D341Med (cell line): ENCODE data around the gene MYL6B.
A peak's percentile ranks its signal among the peaks of the same experiment; 100 is the strongest.
"Not testable (repeated sequence)": the region's sequence is repeated elsewhere in the genome, so short reads cannot be mapped to it uniquely, and the experiment has no call there.

ENCODE experiments used
- DNase-seq: peaks from one replicate; pipeline ENCODE4 v3.0.0; 2012; ENCODE audit warnings: low spot score

MYL6B gene

GRCh38 chr12:56153678-56154065, 1.3 kb downstream of the MYL6B start:
- DNase-seq: no peak

DNA sequence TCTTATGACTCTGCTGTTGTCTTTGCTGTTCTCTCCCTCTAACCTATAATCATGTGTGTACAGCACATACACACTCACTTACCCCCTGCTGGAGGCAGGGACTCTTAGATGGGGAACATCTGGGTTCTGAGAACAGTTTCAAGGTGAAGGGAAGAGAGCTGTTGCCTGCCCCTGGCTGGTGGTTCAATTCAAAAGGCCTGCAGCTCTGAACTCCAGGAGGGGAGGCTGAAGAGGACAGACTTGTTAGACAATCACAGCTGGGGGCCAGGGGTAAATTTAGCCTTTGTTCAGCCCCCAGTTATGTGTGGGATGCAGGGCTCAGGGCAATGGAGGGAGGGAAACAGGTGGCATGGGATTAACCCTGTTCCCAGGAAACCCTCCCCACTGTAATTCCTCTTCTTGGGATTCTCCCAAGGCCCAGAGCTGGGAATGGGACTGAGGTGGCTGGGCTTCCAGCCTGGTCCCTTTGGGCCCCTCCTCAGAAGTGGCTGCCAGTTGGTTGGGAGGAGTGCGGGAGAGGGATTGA, 1.9 kb downstream of the MYL6B start:
- peak; percentile 55 for DNase-seq

DNA sequence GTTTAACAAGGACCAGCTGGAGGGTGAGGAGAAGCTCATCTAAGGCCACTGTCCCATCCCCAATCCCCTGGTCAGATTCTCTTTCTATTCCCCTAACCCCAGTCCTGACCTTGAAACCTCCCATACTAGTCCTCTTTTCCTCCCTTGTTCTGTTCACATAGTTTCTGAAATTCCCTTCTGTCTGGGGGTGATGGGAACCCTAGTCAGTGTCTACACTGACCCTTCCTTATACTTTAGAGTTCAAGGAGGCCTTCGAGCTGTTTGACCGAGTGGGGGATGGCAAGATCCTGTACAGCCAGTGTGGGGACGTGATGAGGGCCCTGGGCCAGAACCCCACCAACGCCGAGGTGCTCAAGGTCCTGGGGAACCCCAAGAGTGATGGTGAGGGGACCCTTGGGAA, 2.4 kb downstream of the MYL6B start:
- no peak for DNase-seq

DNA sequence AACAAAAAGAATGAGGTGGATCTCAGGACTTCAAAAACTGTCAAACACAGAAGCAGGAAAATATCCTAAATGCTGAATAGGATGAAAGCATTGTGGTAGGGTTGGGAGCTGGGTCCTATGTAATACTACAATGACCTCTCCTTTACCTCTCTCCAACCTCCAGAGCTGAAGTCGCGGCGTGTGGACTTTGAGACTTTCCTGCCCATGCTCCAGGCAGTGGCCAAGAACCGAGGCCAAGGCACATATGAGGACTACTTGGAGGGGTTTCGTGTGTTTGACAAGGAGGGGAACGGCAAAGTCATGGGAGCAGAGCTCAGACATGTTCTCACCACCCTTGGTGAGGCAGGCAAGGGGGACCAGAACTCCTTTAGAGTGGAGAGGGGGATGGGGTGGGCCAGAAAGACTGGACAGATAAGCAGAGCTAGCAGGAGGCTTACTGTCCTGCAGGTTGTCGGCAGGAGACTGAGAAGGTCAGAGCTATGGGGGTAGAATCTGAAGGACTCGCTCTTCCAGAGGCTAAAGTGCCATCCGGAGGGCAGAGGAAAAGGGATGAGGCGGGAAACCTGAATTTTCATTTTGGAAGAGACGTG, 3.0 kb downstream of the MYL6B start:
- no peak for DNase-seq

- not testable (repeated sequence) for DNase-seq
Observed at GRCh38 chr12:56156464-56157200, 4.2 kb downstream of the MYL6B start.

DNA sequence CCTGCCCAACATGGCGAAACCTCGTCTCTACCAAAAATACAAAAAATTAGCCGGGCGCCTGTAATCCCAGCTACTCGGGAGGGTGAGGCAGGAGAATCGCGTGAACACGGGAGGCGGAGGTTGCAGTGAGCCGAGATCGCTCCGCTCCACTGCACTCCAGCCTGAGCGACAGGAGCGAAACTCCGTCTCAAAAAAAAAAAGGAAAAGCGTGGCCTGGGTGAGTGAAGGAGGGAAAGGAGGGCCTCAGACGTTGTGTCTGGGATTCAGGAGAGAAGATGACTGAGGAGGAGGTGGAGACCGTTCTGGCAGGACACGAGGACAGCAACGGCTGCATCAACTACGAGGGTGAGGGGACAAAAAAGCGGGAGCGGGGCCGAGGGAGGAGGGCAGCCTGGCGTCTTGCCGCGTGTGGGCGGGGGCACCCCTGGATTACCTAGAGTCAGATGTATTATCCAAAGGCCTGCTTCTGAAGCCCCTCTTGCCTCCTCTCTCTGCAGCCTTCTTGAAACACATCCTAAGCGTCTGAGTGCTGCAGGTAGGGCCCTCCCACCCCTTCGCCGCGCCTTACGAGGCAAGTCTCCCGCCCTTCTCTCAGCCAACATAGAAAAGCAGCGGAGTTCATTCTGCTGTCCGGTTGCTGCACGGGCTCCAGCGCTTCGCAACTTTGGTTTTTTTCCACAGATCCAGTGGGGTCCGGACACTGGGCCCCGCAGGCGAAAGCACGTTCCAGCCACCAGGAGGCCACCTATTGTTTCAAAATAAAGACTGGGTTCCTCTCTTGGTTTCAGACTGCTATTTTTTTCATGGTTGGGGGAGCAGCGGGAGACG, 5.0 kb downstream of the MYL6B start:
- peak; percentile 71 for DNase-seq

DNA sequence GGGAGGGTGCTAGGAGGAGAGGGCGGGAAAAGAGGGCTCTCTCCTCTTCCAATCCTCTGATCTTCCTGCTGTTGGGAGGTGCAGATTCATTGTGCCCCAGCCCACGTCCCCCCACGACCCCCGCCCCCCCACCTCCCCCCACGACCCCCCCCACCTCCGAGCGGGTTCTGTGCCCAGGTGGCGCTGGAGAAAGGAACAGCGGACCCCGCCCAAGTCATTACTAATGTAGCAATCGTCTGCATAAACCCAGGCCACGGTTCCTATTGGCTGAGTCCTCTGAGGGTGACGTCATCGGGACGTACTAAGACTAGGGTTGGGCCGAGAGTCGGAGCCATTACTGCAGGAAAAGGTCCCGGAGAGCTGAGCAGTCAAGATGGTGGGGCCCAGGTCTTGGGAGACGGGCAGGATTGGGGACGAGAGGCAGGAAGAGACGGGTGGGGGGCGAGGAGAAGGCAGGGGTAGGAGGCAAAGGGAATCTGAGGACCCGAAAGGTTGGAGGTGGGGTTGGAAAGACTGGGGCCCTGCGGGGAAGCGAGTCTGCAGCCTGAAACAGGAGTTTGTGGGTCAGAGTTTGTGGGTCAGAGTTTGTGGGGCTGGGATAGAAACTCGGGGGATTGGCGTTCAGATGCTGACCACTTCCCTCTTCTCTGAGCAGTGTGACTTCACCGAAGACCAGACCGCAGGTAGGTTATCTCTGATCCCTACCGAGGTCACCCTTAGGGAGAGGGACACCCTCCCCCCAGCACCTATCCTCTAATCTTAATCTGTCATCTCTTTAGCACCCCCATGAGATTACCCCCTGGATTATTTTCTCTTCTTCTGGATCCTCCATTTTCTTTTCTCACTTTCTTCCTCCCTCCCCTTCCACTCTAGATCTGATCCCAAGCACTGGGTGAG, 5.9 kb downstream of the MYL6B start, which contains the start of gene MYL6:
Gene MYL6, plus strand, starts transcription at position 331 of the 897 bp plus-strand sequence. Its CDS starts 43 bp downstream, at position 374.
- DNase-seq: peak; percentile 91

DNA sequence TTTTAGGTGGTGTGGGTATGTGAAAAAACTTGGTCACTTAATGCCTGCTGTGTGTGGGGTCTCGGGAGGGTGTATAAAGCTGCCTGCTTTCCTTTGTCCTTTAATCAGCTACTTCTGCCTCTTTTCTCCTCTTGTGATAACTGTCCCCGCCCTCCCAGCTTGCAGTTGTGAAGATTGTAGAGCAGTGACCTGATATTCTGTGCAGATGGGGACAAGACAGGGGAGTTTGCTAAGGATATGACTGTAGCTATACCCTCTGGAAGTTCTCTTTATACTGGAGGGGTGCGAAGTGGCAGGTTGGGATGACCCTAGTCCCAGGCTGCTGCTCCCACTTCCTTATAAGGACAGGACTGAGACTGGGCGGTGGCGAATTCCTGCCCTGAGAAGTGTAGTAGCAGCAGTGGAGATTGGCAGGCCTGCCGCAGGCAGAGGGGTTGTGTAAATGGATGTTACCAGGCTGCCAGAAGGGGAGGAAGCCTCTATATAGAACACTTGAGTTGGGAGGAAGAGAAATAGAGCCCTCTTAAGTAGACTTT, 6.6 kb downstream of the MYL6B start:
- peak; percentile 58 for DNase-seq

- no peak for DNase-seq
Observed at GRCh38 chr12:56159482-56160192, 7.2 kb downstream of the MYL6B start.

GRCh38 chr12:56160193-56160763, 7.9 kb downstream of the MYL6B start:
- no peak for DNase-seq

- DNase-seq: no peak
Observed at GRCh38 chr12:56160894-56161689, 8.7 kb downstream of the MYL6B start.

GRCh38 chr12:56161690-56162351, 9.4 kb downstream of the MYL6B start:
- no peak for DNase-seq

- no peak for DNase-seq
Observed at GRCh38 chr12:56162468-56163290, 10.3 kb downstream of the MYL6B start.

GRCh38 chr12:56163533-56164344, 11.4 kb downstream of the MYL6B start:
- DNase-seq: no peak

GRCh38 chr12:56164345-56164729, 11.9 kb downstream of the MYL6B start:
- DNase-seq: no peak

DNA sequence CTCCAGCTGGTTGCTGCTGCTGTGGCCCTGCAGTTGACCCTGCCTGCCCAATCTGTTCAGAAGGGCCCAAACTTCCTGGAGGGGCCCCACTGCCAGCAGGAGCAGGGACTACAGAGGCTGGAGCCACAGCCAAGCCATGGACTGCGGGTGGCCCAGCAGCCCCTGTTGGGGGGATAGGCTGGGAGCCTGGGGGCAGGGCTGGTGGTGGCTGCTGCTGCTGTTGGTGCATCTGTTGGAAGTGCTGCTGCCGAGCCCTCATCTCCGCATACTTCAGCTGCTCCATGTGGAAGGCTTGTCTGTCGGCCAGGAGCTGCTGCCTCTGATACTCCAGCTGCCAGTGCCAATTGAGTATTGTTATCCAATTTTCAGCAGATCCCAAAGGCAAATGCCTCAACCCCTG, 13.0 kb downstream of the MYL6B start:
- no peak for DNase-seq

GRCh38 chr12:56169229-56169759, 16.9 kb downstream of the MYL6B start:
- no peak for DNase-seq
